Measurements from ENCODE around the gene CHCHD3.

DNA sequence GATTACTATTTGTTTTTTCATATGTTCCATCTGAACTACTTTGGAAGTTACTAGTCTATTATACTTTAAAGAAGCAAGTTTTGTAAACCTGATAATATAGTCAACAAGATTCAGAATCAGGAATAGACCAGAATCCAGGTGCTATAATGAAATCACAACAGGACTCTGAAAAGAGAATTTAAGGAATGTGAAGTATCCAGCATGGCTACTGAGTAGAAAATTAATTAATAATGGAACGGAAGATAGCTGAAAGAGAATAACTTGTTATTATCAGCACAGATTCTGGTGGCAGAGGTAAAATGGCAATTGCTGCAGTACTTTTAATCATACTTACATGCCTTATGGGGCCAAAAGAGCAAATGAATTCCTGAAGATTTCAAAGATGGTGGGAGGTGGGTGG lies 43.1 kb upstream of the CHCHD3 start:
- TF ChIP-seq ZFP30 (CRISPR knock-in tag; IDR thresholded peaks at IDR 0.05) (no peak), TCF4 (CRISPR knock-in tag; IDR thresholded peaks at IDR 0.05; ENCODE audit: borderline replicate concordance) (no peak)
- TF ChIP-seq, protein P1, sequence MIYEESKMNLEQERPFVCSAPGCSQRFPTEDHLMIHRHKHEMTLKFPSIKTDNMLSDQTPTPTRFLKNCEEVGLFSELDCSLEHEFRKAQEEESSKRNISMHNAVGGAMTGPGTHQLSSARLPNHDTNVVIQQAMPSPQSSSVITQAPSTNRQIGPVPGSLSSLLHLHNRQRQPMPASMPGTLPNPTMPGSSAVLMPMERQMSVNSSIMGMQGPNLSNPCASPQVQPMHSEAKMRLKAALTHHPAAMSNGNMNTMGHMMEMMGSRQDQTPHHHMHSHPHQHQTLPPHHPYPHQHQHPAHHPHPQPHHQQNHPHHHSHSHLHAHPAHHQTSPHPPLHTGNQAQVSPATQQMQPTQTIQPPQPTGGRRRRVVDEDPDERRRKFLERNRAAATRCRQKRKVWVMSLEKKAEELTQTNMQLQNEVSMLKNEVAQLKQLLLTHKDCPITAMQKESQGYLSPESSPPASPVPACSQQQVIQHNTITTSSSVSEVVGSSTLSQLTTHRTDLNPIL (CRISPR knock-in tag; IDR thresholded peaks at IDR 0.05; ENCODE audit: low read depth) = no peak

Data from SK-N-SH treated with all-trans-retinoic acid at 6 μM for 48 hours (cell line).